Lower leg skin (tissue), 4 donors: ENCODE measurements around the gene TSPAN10. TPM values are rescaled to one million over a fixed set of nuclear protein-coding genes. Genes with fewer than 3 reads are reported as not detected.

ENCODE experiments used
- DNase-seq, 2 donors: peaks; one replicate each; pipeline ENCODE4 v3.0.0-alpha.2; 2019; ENCODE audit warnings: low spot score in 2 of 2
- H3K4me3 ChIP-seq: fragments of 200-600 bp; sonication (generic); 2 replicates; pipeline ENCODE4 v1.5.1; 2017; ENCODE audit warnings: mild to moderate bottlenecking, low read depth; ENCODE audit not compliant: poor library complexity, severe bottlenecking
- POLR2A ChIP-seq, 2 donors: fragments of 450-650 bp; IDR thresholded peaks; one replicate each; pipeline ENCODE4 v1.6.1; 2016 to 2017; ENCODE audit warnings: antibody characterized with exemption in 2 of 2, mild to moderate bottlenecking in 1 of 2, moderate library complexity in 1 of 2
- WGBS, 2 donors: methylation state at CpG; one replicate each; pipeline ENCODE4 v1.1.5; 2018; 5-methylcytosine and 5-hydroxymethylcytosine counted together
- intact Hi-C: fragments of 100-400 bp; cut with DNase I; formaldehyde crosslinking; loops from one replicate; pipeline ENCODE4 v1.15.0; 2023; ENCODE audit warnings: low total_unique reads
- total RNA-seq, 4 donors: library from RNA; depleted of rRNA; stranded (reverse); fragments of >200 nt; gene quantifications; one replicate each; pipeline ENCODE4 v1.1.0, GENCODE V29; 2016
- TF ChIP-seq, protein P1 (sequence below), 3 donors: fragments of 450-650 bp; IDR thresholded peaks; one replicate each; pipeline ENCODE4 v1.5.1; 2016; ENCODE audit warnings: antibody characterized with exemption in 3 of 3, mild to moderate bottlenecking in 3 of 3, moderate library complexity in 2 of 3

TSPAN10 gene
- total RNA-seq, 4 donors from 2014 or later: 0.57 to 2.5 (median 1.6) TPM; not detected in 1

GRCh38 chr17:81693509-81694210 is 56.7 kb downstream of the TSPAN10 start:
- TF ChIP-seq, protein P1, sequence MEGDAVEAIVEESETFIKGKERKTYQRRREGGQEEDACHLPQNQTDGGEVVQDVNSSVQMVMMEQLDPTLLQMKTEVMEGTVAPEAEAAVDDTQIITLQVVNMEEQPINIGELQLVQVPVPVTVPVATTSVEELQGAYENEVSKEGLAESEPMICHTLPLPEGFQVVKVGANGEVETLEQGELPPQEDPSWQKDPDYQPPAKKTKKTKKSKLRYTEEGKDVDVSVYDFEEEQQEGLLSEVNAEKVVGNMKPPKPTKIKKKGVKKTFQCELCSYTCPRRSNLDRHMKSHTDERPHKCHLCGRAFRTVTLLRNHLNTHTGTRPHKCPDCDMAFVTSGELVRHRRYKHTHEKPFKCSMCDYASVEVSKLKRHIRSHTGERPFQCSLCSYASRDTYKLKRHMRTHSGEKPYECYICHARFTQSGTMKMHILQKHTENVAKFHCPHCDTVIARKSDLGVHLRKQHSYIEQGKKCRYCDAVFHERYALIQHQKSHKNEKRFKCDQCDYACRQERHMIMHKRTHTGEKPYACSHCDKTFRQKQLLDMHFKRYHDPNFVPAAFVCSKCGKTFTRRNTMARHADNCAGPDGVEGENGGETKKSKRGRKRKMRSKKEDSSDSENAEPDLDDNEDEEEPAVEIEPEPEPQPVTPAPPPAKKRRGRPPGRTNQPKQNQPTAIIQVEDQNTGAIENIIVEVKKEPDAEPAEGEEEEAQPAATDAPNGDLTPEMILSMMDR (IDR thresholded peaks at IDR 0.05): no peak
- no peak for TF ChIP-seq POLR2A (IDR thresholded peaks at IDR 0.05)
- no peak overlapping the region for H3K4me3 ChIP-seq
- no peak for DNase-seq
- intact Hi-C loops: no loop called here
- WGBS, 2 donors: 89 to 94% methylated on average over 26 to 27 of the region's 35 CpGs

DNA sequence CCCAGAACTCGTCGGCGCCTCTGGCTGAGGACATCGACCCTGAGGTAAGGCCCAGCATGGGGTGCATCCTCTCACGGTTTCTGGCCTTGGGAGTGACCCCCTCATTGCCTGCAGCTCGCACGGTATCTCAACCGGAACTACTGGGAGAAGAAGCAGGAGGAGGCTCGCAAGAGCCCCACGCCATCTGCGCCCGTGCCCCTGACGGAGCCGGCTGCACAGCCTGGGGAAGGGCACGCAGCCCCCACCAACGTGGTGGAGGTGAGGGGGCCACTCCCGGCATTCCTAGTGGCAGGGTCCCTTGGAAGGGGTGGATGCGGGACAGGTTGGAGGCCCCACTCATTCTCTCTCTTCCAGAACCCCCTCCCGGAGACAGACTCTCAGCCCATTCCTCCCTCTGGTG is 57.8 kb downstream of the TSPAN10 start:
- intact Hi-C loops: no loop called here
- TF ChIP-seq, protein P1 (IDR thresholded peaks at IDR 0.05): no peak
- no peak for TF ChIP-seq POLR2A (IDR thresholded peaks at IDR 0.05)
- no peak overlapping the region for H3K4me3 ChIP-seq
- 94 to 97% methylated on average over 18 to 19 of the region's 19 CpGs for WGBS, 2 donors
- DNase-seq: no peak

GRCh38 chr17:81695211-81695610 is 58.2 kb downstream of the TSPAN10 start:
- H3K4me3 ChIP-seq: no peak overlapping the region
- no peak for TF ChIP-seq POLR2A (IDR thresholded peaks at IDR 0.05)
- TF ChIP-seq, protein P1 (IDR thresholded peaks at IDR 0.05): no peak
- intact Hi-C loops: no loop called here
- WGBS, 2 donors: 70 to 79% methylated on average over 4 to 6 of the region's 6 CpGs
- no peak for DNase-seq

DNA sequence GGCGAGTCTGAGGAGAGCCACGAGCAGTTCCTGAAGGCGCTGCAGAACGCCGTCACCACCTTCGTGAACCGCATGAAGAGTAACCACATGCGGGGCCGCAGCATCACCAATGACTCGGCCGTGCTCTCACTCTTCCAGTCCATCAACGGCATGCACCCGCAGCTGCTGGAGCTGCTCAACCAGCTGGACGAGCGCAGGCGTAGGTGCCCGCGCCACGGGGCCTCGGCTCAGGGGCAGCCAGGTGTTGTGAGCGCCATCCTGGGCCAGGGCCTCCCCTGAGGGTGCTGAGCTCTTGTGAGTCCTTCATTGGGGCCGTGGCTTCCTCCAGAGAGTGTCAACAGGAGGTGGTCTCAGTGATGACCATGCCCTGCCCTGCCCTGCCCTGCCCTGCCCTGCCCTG is 58.8 kb downstream of the TSPAN10 start:
- no peak for DNase-seq
- intact Hi-C loops: no loop called here
- no peak overlapping the region for H3K4me3 ChIP-seq
- TF ChIP-seq, protein P1 (IDR thresholded peaks at IDR 0.05): no peak
- TF ChIP-seq POLR2A (IDR thresholded peaks at IDR 0.05): no peak
- WGBS, 2 donors: 89 to 90% methylated on average over 4 to 7 of the region's 22 CpGs

- H3K4me3 ChIP-seq: no peak overlapping the region
- no peak for TF ChIP-seq POLR2A (IDR thresholded peaks at IDR 0.05)
- TF ChIP-seq, protein P1 (IDR thresholded peaks at IDR 0.05): no peak
- DNase-seq: no peak
- intact Hi-C loops: no loop called here
- 90 to 94% methylated on average over 33 to 40 of the region's 40 CpGs for WGBS, 2 donors
Measured at GRCh38 chr17:81696218-81696941, 59.4 kb downstream of the TSPAN10 start.
